BJ (cell line): Measurements from ENCODE around the gene CHID1. TPM values are rescaled to one million over a fixed set of nuclear protein-coding genes. Genes with fewer than 3 reads are reported as not detected.

ENCODE experiments used
- CTCF ChIA-PET: fragments of 350-600 bp; formaldehyde crosslinking; extraction: SDS; loops from one replicate; lab custom pipeline; 2021; ENCODE audit warnings: antibody characterized with exemption, inconsistent platforms; lab: Yijun Ruan, JAX
- POLR2A ChIA-PET: fragments of 300-600 bp; sonication (Branson Sonifier 250); formaldehyde crosslinking; extraction: SDS; loops from one replicate; lab custom pipeline; 2021; ENCODE audit warnings: antibody characterized with exemption; lab: Charles Lee
- DNase-seq: peaks from one replicate; pipeline ENCODE4 v3.0.0-alpha.2; 2011; ENCODE audit warnings: low read depth
- H3K27me3 ChIP-seq: 2 replicates; pipeline ENCODE4 v1.6.0; 2011; ENCODE audit warnings: low read length; ENCODE audit not compliant: control insufficient read depth, insufficient read depth
- H3K36me3 ChIP-seq: 2 replicates; pipeline ENCODE4 v1.5.1; 2011; ENCODE audit warnings: low read length; ENCODE audit not compliant: control insufficient read depth, insufficient read depth
- H3K4me3 ChIP-seq: 2 replicates; pipeline ENCODE4 v1.5.1; 2011; ENCODE audit warnings: low read depth, mild to moderate bottlenecking, control low read depth, low read length
- CTCF ChIP-seq: IDR thresholded peaks from 2 replicates; pipeline ENCODE4 v1.5.1; 2011; ENCODE audit warnings: low read depth, mild to moderate bottlenecking, control low read depth, inconsistent platforms, low read length, moderate library complexity; ENCODE audit not compliant: insufficient read depth
- polyA minus RNA-seq: library from RNA; depleted of rRNA, polyadenylated mRNA; stranded (reverse); fragments of >200 nt; gene quantifications from 2 replicates; pipeline ENCODE4 v1.2.3, GENCODE V29; 2011; rRNA and poly(A)+ RNA removed
- polyA plus RNA-seq: library from polyadenylated mRNA; depleted of rRNA; stranded (reverse); fragments of >200 nt; gene quantifications from 2 replicates; pipeline ENCODE4 v1.2.3, GENCODE V29; 2011; rRNA removed

Gene CHID1
- polyA plus RNA-seq: 122 and 178 TPM in 2 replicates
- 51.0 and 54.0 TPM in 2 replicates for polyA minus RNA-seq

- ChIA-PET CTCF (interaction anchor here (1.1 to 1.8 kb wide), 2 partner anchors 15 to 141 kb away, joined by 4 to 7 read pairs; partner anchors contain the start of gene AP2A2), POLR2A (no interaction called here)
- Histone ChIP-seq H3K27me3 (no peaks in the 10 kb centered on the region), H3K4me3 (peak within 1 kb of the TSS; percentile 96), H3K36me3 (peaks cover 4% of the 10 kb centered on the region)
- no peak for DNase-seq
- TF ChIP-seq CTCF: no peak
These were observed at the start of gene CHID1 for GRCh38 chr11:910589-911030. Gene CHID1 (minus strand): TSS chr11:910810. CDS start chr11:904816, 5,994 bp downstream.

- DNase-seq: no peak
- Histone ChIP-seq H3K27me3 (no peaks in the 10 kb centered on the region), H3K4me3 (no peak overlapping the region), H3K36me3 (peaks cover 8% of the 10 kb centered on the region)
- POLR2A ChIA-PET: no interaction called here
- CTCF ChIA-PET: no interaction called here
- no peak for TF ChIP-seq CTCF
These were observed 49.0 kb upstream of the CHID1 start for GRCh38 chr11:959608-960007.

DNA sequence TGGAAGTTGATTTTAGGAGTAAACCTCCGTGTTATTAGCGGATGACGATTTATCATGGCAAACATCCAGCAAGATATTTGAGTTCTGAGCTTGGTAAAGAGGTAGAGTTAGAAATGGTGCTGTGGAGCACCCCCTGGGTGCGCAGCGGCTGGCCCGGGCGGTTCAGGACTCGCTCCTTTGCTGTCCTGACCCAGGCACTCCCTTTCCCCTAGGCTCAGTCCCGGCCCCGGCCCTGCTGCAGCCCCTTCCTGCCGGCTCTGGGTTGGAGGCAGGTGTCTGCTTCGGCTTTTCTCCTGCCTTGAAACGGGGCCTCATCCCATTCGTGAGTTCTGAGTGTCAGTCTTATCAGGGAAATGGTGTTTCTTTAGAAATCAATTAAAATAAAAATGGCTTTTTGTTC lies 48.4 kb upstream of the CHID1 start:
- POLR2A ChIA-PET: no interaction called here

DNA sequence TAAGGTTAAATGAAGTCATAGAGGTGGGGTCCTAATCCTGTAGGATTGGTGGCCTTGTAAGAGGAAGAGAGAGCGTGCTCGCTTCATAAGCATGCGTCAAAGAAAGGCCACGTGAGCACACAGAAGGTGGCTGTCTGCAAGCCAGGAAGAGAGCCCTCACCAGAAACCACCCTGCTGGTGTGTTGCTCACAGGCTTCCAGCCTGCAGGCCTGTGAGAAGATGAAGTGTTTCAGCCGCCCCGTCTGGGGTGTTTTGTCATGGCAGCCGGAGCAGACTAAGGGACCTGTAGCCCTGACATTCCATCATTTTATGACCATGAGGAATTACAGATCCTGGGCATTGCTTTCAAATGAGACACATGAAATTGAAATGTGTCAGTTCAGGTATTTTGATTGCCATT lies 47.5 kb upstream of the CHID1 start:
- ChIA-PET CTCF (interaction anchor here (2.2 kb wide), 1 partner anchor 33 kb away, joined by 5 read pairs; the partner anchor contains the start of gene AP2A2), POLR2A (no interaction called here)
- no peak for DNase-seq

More for the DNA sequence above, 48.4 kb upstream of the CHID1 start:
- no peak for TF ChIP-seq CTCF
- Histone ChIP-seq H3K4me3 (no peak overlapping the region), H3K36me3 (peaks cover 7% of the 10 kb centered on the region), H3K27me3 (no peaks in the 10 kb centered on the region)
- DNase-seq: no peak
- CTCF ChIA-PET: no interaction called here

More for the DNA sequence above, 47.5 kb upstream of the CHID1 start:
- no peaks in the 10 kb centered on the region for H3K27me3 ChIP-seq
- TF ChIP-seq CTCF: no peak
- H3K36me3 ChIP-seq: peaks cover 7% of the 10 kb centered on the region
- H3K4me3 ChIP-seq: no peak overlapping the region
